GM12865 (cell line): ENCODE results near the gene METTL25B.

Source experiments
- DNase-seq: peaks from one replicate; pipeline ENCODE4 v3.0.0; 2010; ENCODE audit warnings: low read depth
- H3K4me3 ChIP-seq: 2 replicates; pipeline ENCODE4 v1.5.1; 2011; ENCODE audit warnings: mild to moderate bottlenecking, low read depth, low read length, control low read depth
- TF ChIP-seq, protein P1 (sequence below): IDR thresholded peaks from 2 replicates; pipeline ENCODE4 v1.5.1; 2011; ENCODE audit warnings: low read length, control low read depth, low read depth, inconsistent platforms; ENCODE audit not compliant: insufficient read depth; ENCODE audit errors: missing control alignments

METTL25B gene

DNA sequence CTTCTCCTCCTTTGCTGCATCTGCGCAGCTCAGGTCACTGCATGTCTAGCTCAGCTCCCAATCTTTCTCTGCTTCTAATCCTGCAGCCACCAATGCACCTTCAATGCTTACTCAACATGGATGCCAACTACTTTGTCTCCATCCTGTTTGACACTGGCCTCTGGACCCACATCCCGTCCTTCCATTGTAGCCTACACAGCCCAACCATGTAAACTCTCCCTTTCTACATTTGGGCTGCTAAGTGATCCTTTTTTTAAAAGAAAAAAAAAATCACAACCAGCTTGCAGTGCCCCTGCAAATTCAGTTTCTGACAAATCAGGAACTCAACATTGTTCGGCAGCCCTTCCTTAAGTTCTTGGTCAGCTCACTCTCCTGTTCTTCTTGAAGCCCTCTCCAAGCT is 13.4 kb upstream of the METTL25B start:
- no peak overlapping the region for H3K4me3 ChIP-seq
- TF ChIP-seq, protein P1, sequence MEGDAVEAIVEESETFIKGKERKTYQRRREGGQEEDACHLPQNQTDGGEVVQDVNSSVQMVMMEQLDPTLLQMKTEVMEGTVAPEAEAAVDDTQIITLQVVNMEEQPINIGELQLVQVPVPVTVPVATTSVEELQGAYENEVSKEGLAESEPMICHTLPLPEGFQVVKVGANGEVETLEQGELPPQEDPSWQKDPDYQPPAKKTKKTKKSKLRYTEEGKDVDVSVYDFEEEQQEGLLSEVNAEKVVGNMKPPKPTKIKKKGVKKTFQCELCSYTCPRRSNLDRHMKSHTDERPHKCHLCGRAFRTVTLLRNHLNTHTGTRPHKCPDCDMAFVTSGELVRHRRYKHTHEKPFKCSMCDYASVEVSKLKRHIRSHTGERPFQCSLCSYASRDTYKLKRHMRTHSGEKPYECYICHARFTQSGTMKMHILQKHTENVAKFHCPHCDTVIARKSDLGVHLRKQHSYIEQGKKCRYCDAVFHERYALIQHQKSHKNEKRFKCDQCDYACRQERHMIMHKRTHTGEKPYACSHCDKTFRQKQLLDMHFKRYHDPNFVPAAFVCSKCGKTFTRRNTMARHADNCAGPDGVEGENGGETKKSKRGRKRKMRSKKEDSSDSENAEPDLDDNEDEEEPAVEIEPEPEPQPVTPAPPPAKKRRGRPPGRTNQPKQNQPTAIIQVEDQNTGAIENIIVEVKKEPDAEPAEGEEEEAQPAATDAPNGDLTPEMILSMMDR = no peak
- no peak for DNase-seq

- no peak overlapping the region for H3K4me3 ChIP-seq
- no peak for DNase-seq
- TF ChIP-seq, protein P1 = no peak
Observed at GRCh38 chr1:156717351-156717750, 10.9 kb upstream of the METTL25B start.

GRCh38 chr1:156721131-156721530 is 7.1 kb upstream of the METTL25B start:
- no peak overlapping the region for H3K4me3 ChIP-seq
- TF ChIP-seq, protein P1 = no peak
- DNase-seq = no peak

DNA sequence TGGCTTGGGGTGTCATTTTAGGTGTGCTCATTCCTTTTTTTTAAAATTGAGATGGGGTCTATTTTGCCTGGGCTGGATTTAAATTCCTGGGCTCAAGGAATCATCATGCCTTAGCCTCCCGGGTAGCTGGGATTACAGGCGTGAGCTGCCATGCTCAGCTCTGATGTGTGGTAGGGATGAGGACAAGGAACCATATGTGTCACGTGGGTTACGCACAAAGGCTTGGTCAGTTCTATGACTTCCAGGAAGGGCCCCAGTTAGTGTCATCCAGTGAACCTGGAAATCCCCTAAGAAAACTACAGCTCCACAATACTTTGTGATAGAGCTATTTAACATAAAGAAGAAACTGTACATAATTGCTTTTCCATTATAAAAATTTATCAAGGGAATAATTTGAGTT is 6.7 kb upstream of the METTL25B start:
- TF ChIP-seq, protein P1 = no peak
- DNase-seq = peak; percentile 55
- no peak overlapping the region for H3K4me3 ChIP-seq

GRCh38 chr1:156725683-156726280 is 2.5 kb upstream of the METTL25B start:
- DNase-seq = peak; percentile 92
- peak overlapping the region; percentile 66 for H3K4me3 ChIP-seq
- TF ChIP-seq, protein P1 = peak; percentile 97

DNA sequence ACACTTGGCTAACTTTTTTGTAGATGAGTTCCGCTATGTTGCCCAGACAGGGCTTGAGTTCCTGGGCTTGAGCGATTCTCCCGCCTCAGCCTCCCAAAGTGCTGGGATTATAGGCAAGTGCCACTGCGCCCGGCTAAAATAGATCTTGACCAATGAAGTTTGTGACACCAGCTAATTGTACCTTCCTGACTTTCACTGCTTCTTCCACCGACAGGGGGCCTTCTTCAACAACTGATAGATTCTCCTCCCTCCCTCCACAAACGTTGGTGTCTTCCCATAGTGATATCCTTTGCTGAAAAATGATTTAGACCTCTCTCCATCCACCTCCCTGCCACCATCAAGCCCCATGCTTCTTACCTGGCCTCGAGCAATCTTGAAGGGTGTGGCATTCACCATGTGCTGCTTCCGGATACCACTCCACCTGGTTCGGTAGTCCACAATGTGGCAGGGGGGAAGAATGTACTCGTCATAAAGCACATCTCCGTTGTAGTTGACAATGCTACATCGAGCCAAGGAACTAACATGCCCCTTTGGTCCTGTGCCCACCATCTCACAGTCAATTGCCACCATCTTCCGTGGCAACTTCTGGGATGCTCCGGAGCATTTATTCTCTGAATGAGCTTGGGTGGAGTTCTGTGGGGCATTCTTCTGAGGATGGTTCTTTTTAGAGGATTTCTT is 1.6 kb upstream of the METTL25B start:
- TF ChIP-seq, protein P1 = peak; percentile 78
- peak overlapping the region; percentile 66 for H3K4me3 ChIP-seq
- DNase-seq = peak; percentile 77

GRCh38 chr1:156727492-156727891 is 777 bp upstream of the METTL25B start:
- peak overlapping the region; percentile 66 for H3K4me3 ChIP-seq
- no peak for DNase-seq
- TF ChIP-seq, protein P1 = no peak
